Breast epithelium (tissue), 4 donors: Measurements from ENCODE around the gene TNNI2. TPM values are rescaled to one million over a fixed set of nuclear protein-coding genes. Genes with fewer than 3 reads are reported as not detected.

Experiments
- DNase-seq, 2 donors: peaks; one replicate each; pipeline ENCODE4 v3.0.0-alpha.2; 2019; ENCODE audit warnings: low spot score in 2 of 2
- H3K27ac ChIP-seq, 2 donors: fragments of 200-600 bp; sonication (generic) in 1 of 2; one replicate each; pipeline ENCODE4 v1.5.1; 2016 to 2019; ENCODE audit warnings: mild to moderate bottlenecking in 1 of 2
- H3K27me3 ChIP-seq, 2 donors: fragments of 200-600 bp; sonication (generic) in 1 of 2; one replicate each; pipeline versions ENCODE4 v1.5.1 to v1.6.0; 2017 to 2019; ENCODE audit warnings: control low read depth in 1 of 2, mild to moderate bottlenecking in 1 of 2
- H3K36me3 ChIP-seq: fragments of 200-600 bp; one replicate; pipeline ENCODE4 v1.5.1; 2019
- H3K4me1 ChIP-seq, 2 donors: fragments of 200-600 bp; sonication (generic); one replicate each; pipeline ENCODE4 v1.5.1; 2016 to 2019; ENCODE audit warnings: control low read depth in 1 of 2
- H3K4me3 ChIP-seq, 3 donors: fragments of 200-600 bp; sonication (generic); 1 replicate in 2 of 3; 2 replicates in 1 of 3; pipeline ENCODE4 v1.5.1; 2016 to 2019; ENCODE audit warnings: mild to moderate bottlenecking in 3 of 3, moderate library complexity in 2 of 3
- H3K9me3 ChIP-seq, 2 donors: fragments of 200-600 bp; sonication (generic) in 1 of 2; one replicate each; pipeline ENCODE4 v1.5.1; 2016 to 2019; ENCODE audit warnings: control low read depth in 1 of 2
- POLR2A ChIP-seq: fragments of 450-650 bp; IDR thresholded peaks from one replicate; pipeline ENCODE4 v1.6.1; 2016; ENCODE audit warnings: antibody characterized with exemption, mild to moderate bottlenecking, moderate library complexity
- POLR2AphosphoS5 ChIP-seq, 3 donors: sonication (generic); formaldehyde crosslinking; IDR thresholded peaks; one replicate each; pipeline ENCODE4 v1.6.1; 2017; ENCODE audit warnings: antibody characterized with exemption in 3 of 3
- intact Hi-C: fragments of 100-400 bp; cut with DNase I; formaldehyde crosslinking; loops from one replicate; pipeline ENCODE4 v1.15.1; 2023; ENCODE audit warnings: low total_unique reads
- total RNA-seq, 3 donors: library from RNA; depleted of rRNA; stranded (reverse); fragments of >200 nt; gene quantifications; one replicate each; pipeline ENCODE4 v1.1.0, GENCODE V29; 2016
- TF ChIP-seq, protein P1 (sequence below), 3 donors: fragments of 450-650 bp; IDR thresholded peaks; one replicate each; pipeline ENCODE4 v1.5.1; 2016 to 2017; ENCODE audit warnings: antibody characterized with exemption in 3 of 3, mild to moderate bottlenecking in 3 of 3, moderate library complexity in 3 of 3

Gene TNNI2
- total RNA-seq, 3 donors from 2014 or later: 1.6 to 5.6 TPM; not detected in 1

DNA sequence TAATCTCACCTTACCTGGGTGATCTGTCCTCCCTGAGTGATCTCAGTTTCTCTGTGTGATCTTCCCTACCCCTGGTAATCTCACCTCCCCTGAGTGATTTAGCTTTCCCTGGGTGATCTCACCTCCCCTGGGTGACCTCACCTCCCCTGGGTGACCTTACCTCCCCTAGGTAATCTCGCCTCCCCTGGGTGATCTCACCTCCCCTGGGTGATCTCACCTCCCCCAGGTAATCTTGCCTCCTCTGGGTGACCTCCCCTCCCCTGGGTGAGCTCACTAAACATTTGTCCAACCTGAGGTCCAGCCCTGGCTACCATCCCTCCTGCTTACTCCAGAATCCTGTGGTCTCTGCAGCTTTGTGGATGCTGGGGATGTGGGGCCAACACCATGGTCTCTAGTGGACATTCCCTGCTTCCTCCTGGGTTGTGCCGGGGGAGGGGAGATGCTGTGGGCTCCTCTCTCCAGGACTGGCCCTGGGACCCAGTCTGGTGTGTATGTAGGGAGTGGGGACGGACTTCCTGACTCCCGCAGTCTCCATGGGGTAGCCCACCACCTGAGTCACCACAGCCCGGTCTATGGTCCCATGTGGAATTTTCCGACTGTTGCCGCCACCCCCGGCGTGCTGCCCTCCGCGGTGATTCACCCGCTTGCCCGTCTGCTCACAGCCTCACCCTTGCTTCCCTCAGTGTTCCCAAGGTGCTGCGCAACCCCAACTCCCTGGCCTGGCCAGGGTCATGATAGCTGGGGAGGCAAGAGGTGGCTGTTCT lies 24.0 kb downstream of the TNNI2 start:
- peak overlapping the region; percentile 77 to 97 for H3K27ac ChIP-seq
- no peaks in the 10 kb centered on the region for H3K9me3 ChIP-seq
- H3K4me1 ChIP-seq: peaks cover 9 to 17% of the 10 kb centered on the region in 2 donors
- no peaks in the 10 kb centered on the region for H3K27me3 ChIP-seq
- no peak for DNase-seq
- H3K36me3 ChIP-seq: no peaks in the 10 kb centered on the region
- intact Hi-C loops: no loop called here
- TF ChIP-seq POLR2AphosphoS5 (IDR thresholded peaks at IDR 0.05) (no peak), POLR2A (no peak)
- TF ChIP-seq, protein P1, sequence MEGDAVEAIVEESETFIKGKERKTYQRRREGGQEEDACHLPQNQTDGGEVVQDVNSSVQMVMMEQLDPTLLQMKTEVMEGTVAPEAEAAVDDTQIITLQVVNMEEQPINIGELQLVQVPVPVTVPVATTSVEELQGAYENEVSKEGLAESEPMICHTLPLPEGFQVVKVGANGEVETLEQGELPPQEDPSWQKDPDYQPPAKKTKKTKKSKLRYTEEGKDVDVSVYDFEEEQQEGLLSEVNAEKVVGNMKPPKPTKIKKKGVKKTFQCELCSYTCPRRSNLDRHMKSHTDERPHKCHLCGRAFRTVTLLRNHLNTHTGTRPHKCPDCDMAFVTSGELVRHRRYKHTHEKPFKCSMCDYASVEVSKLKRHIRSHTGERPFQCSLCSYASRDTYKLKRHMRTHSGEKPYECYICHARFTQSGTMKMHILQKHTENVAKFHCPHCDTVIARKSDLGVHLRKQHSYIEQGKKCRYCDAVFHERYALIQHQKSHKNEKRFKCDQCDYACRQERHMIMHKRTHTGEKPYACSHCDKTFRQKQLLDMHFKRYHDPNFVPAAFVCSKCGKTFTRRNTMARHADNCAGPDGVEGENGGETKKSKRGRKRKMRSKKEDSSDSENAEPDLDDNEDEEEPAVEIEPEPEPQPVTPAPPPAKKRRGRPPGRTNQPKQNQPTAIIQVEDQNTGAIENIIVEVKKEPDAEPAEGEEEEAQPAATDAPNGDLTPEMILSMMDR (IDR thresholded peaks at IDR 0.05): no peak
- H3K4me3 ChIP-seq: peak overlapping the region in 1 of 3 donors; percentile 59

DNA sequence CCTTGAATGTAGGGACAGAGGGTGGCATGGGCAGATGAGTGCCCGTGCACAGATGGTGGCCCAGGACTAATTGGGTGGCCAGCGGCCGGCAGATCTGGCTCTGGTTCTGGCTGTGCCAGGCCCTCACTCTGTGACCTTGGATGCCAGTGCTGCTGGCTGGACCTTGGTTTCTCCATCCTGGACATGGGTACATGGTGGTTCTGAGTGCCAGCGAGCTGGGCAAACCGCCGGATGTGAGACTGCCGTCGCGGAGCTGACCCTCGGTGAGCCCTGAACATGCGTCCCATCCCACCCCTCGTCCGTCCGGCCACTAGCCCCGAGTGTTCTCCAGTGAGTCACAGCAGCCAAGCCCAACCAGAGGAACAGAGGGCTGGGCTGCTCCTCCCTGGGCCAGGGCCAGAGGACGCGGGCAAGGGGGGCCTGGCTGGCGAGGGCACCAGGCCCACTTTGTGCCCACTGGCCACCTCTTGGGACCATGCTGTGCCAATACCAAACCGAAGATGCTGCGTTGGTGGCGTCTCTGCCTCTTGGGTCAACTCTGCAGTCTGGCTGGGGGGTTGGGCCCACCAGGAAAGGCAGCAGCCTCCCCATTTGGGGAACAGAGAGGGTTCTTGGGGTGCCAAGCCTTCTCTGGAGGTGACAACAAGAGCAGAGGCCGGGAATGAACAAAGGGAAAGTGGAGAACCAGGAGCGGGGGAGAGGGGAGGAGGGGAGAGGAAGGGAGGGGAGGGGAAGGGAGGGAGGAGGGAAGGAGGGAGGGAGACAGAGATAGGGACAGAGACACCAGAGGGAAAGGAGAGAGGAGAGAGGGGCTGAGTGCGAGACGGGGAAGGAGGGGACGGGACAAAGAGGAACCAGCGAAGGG lies 24.8 kb downstream of the TNNI2 start:
- H3K36me3 ChIP-seq: no peaks in the 10 kb centered on the region
- peak; percentile 81 to 85 for DNase-seq
- peaks cover 9 to 17% of the 10 kb centered on the region in 2 donors for H3K4me1 ChIP-seq

DNA sequence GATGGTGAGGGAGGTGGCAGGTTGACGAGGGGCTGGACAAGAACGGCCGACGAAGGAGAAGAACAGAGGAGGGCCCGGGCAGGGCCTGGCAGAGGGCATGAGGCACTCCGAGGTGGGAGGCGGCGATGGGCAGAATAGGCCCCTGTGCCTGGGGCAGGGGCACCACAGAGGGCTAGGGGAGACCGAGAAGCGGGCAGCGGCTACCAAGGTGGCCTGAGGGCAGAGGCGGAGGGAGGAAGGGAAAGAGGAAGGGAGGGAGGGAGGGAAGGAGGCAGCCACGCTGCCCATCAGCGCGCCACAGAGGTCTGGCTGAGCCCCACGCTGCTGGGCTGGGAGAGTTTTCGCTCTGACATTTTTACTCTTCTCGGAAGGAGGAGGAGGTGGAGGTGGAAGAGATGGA lies 25.4 kb downstream of the TNNI2 start:
- H3K4me1 ChIP-seq: peaks cover 9 to 17% of the 10 kb centered on the region in 2 donors
- TF ChIP-seq POLR2A (no peak), POLR2AphosphoS5 (IDR thresholded peaks at IDR 0.05) (no peak)
- TF ChIP-seq, protein P1 (IDR thresholded peaks at IDR 0.05): no peak
- H3K27me3 ChIP-seq: no peaks in the 10 kb centered on the region
- peak overlapping the region; percentile 77 to 97 for H3K27ac ChIP-seq
- DNase-seq: no peak
- H3K4me3 ChIP-seq: peak overlapping the region; percentile 24 to 59 (median 43)
- no peaks in the 10 kb centered on the region for H3K9me3 ChIP-seq
- H3K36me3 ChIP-seq: no peaks in the 10 kb centered on the region
- intact Hi-C loops: no loop called here

More for the DNA sequence above, 24.8 kb downstream of the TNNI2 start:
- Histone ChIP-seq H3K4me3 (peak overlapping the region; percentile 24 to 59 (median 43)), H3K27me3 (no peaks in the 10 kb centered on the region), H3K9me3 (no peaks in the 10 kb centered on the region), H3K27ac (peak overlapping the region; percentile 77 to 97)
- TF ChIP-seq, protein P1 (IDR thresholded peaks at IDR 0.05): no peak
- TF ChIP-seq POLR2A (no peak), POLR2AphosphoS5 (IDR thresholded peaks at IDR 0.05) (peak; percentile 52 to 88 (median 78))
- intact Hi-C loops: no loop called here

DNA sequence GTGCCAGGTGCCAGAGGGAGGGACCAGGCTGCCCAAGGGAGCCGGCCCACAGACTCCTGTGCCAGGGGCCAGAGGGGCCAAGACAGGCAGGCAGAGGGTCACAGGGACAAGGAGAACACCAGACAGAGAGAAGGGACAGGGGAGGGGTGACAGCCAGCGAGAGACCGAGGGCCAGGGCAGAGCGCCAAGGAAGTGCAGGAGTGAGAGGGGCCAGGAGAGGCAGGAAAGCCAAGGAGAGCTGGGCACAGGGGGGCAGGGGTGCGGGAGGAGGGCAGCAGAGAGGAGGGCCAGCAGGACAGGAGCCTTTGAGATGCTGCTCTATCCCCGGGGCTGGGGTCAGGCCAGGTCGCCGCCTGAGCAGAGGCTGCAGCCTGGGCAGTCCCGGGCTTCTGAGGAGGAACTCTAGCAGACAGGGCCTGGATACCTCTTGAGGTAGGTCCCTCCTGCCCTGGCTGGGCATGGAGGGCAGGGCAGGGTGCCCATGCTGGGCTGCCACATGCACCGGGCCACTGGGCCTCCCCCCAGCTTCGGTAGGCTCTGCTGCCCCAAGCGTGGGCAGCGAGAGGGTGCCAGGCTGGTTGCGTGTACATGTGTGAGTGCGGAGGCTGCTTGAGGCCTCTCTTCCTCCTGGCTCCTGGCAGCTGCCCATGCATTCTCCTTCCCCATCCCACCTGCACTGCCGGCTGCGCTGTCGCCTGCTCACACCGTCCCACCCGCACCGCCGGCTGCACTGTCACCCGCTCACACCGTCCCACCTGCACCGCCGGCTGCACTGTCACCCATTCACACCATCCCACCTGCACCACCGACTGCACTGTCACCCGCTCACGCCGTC lies 26.3 kb downstream of the TNNI2 start:
- H3K27ac ChIP-seq: peak overlapping the region; percentile 77 to 97
- no peak for DNase-seq
- H3K4me3 ChIP-seq: peak overlapping the region; percentile 24 to 59 (median 43)
- H3K36me3 ChIP-seq: no peaks in the 10 kb centered on the region
- no peaks in the 10 kb centered on the region for H3K27me3 ChIP-seq
- no peak for TF ChIP-seq POLR2A
- no peak for TF ChIP-seq POLR2AphosphoS5 (IDR thresholded peaks at IDR 0.05)
- TF ChIP-seq, protein P1 (IDR thresholded peaks at IDR 0.05): no peak
- peaks cover 9 to 17% of the 10 kb centered on the region in 2 donors for H3K4me1 ChIP-seq
- no peaks in the 10 kb centered on the region for H3K9me3 ChIP-seq
- intact Hi-C loops: no loop called here
